OCI-LY3 (cell line): Measurements from ENCODE around the gene PHC2.

Experiments
- CTCF ChIP-seq: fragments of 200-600, 300-600 bp; sonication (generic); IDR thresholded peaks from 2 replicates; pipeline ENCODE4 v1.5.1; 2014; ENCODE audit warnings: antibody characterized with exemption, low read length, low read depth
- EZH2phosphoT487 ChIP-seq: fragments of 200-600 bp; shearing (Covaris generic); IDR thresholded peaks from 2 replicates; pipeline ENCODE4 v1.6.1; 2018; ENCODE audit warnings: antibody characterized with exemption, mixed run types, low read depth

- no peak for TF ChIP-seq CTCF
- TF ChIP-seq EZH2phosphoT487: no peak
Observed at GRCh38 chr1:33363021-33363420, 67.9 kb downstream of the PHC2 start.
